HG03064 (cell line): Measurements from ENCODE around the gene TMCO4.
"Not testable (repeated sequence)": the region's sequence is repeated elsewhere in the genome, so short reads cannot be mapped to it uniquely, and the experiment has no call there.

Experiments
- ATAC-seq: cut with Tn5 transposase; IDR thresholded peaks from one replicate; pipeline ENCODE4 v1.9.1; 2021; ENCODE audit warnings: low read depth; ENCODE audit not compliant: unreplicated experiment

TMCO4 gene

DNA sequence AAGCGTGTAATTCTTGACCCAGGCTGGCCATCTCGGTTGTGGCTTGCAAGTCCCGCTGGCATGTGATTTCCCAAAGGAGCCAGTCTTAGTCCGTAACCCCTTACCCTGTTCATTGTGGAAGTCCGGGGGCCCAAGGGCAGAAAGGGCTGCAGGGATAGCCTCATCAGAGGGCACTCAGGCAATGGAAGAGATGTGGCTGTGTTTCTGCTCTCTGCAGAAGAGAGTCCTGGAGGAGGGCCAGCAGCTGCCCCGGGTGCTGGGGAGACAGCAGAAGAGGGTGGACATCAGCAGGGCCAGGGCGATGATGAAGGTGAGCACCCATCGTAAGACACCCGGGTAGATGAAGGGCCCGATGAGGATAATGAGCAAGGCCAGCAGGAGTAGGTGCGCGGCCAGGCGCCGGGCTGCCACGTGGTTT, 14.5 kb upstream of the TMCO4 start:
- ATAC-seq, result no peak

- no peak for ATAC-seq
Observed at GRCh38 chr1:19813643-19813960, 13.9 kb upstream of the TMCO4 start.

- ATAC-seq, result no peak
Observed at GRCh38 chr1:19812875-19813642, 13.3 kb upstream of the TMCO4 start.

DNA sequence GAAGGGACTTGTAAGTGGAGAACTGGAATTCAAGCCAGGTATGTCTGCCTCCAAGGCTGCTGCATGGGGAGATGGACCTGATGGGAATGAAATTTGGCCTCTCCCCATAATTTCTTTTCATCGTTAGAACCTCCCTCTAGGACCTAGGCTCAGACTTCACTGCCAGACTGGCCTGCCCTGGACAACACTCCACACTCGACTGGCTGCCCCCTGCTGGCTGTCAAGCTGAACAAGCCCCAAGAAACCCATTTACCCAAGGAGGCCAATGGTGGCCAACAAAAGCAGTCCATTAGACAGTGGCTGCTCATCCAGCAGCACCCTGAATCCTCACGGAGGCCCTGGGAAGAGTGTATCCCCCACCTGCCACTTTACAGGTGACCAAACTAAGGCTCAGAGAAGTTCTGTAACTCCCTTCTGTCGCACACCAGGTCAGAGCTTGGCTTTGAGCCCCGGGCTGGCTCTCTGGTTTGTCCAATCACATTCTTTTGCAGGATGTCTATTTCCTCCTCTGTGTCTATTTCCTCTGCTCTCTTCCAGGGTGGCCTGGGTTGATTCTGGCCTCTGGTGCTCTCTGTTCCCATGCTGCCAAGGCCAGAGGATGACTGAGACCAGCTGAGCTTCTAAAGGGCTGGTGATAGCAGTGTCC, 11.6 kb upstream of the TMCO4 start:
- no peak for ATAC-seq

DNA sequence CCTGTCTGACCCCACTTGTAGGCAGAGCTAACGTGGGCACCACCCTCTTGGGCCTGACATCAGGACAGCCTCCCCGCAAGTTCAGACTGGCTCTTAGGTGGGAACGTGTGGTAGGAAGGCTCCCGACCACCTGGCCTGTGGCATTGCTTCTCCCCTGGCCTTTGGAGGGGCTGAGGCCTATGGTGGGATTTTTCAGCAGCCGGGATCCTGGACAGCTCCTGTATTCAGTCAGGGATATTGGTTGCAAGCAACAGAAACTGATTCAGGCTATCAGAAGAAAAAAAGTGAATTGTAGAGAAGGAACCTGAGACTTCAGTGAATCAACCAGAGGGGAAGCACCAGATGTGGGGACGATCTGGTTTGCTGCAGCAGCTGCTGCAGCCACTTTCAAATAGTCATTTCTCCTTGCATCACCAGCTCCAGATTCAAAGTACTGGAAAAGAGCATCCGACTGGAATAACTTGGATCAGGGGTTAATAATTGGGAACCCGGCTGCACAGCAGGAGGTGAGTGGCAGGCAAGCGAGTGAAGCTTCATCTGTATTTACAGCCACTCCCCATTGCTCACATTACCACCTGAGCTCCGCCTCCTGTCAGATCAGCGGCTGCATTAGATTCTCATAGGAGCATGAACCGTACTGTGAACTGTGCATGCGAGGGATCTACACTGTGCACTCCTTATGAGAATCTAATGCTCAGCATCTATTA, 9.5 kb upstream of the TMCO4 start:
- no peak for ATAC-seq

DNA sequence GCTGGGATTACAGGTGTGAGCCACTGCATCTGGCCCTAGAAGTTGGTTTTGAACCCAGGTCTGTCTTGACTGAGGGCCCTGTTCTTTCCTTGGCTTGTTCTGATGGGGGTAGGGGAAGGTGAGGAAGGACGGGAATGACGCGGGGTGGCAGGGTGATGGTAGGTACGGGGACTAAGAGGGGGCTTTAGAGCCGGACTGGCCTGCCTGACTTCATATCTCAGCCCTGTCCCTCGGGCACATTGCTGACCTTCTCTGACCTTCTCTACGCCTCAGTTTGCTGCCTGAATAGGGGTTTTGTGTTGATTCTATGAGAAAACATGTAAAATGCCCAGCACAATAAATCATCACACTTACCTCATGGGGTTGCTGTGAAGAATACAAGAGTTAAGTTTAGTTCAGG, 8.6 kb upstream of the TMCO4 start:
- no peak for ATAC-seq

GRCh38 chr1:19804831-19805251, 5.1 kb upstream of the TMCO4 start:
- ATAC-seq, result no peak

GRCh38 chr1:19802269-19802668, 2.6 kb upstream of the TMCO4 start:
- no peak for ATAC-seq

GRCh38 chr1:19800076-19800804, 524 bp upstream of the TMCO4 start:
- ATAC-seq, result no peak

DNA sequence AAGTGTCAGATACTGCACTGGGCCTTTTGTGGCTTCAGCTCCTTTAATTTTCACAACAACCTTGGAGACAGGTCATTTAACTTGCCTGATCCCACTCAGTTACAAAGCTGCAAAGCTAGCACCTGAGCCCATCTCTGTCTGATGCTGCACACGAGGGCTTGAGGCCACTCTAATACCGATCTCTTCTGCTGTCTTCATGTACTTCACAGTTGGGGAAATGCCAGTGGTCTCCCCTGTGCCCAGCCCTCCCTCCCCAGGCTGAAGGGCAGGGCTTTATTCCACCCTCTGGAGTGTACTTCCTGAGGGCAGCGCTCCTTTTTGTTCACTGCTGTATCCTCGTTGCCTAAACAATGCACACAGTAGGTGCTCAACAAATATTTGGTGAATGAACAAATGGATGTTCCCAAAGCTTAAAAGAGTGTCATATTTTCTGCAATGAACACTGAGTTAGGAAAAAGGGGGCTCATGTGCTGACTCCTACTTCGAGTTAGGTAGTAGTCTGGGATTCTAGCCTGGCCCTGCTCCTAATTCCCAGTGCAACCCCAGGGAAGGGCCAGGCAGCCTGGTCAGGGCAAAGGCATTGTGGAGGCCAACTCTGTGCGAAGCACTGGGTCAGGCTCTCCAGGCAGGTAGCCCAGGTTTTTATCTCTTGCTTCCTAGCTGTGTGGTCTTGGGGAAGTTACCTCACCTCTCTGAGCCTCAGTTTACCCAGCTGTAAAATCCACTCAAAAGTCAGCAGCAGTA, 1.1 kb downstream of the TMCO4 start:
- ATAC-seq, result no peak

- ATAC-seq, result no peak
Observed at GRCh38 chr1:19797827-19798226, 1.9 kb downstream of the TMCO4 start.

GRCh38 chr1:19794583-19794982, 5.1 kb downstream of the TMCO4 start:
- ATAC-seq, result no peak

DNA sequence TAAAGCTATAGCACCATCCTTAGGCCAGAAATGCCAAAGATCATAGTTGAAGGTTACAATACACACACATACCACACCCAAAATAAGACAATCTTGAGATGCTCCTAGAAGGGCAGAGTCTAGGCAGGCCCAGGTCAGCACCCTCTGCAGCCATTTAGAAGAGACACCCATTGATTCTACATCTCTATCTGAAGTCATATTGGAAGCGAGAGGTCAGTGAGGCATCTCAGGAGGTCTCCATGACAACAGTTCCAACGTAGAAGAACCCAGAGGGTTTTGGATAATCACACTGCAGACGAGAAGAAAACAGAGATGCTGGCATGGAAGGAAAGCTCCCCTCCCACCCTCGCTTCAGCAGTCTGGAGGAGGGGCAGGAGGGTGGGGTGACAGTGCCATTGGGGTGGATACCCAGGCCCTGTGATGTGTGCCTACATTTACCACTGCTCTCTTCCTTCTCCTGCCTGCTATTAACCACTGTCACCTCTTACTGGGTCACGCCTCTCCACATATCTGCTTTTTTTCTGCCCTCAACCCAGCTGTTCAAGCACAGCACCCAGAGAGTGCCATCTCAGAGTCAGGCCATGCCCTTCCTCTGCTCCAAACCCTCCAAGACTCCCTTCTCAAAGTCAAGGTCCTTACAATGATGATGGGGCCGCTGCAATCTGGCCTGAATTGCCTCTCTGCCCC, 6.2 kb downstream of the TMCO4 start:
- no peak for ATAC-seq

DNA sequence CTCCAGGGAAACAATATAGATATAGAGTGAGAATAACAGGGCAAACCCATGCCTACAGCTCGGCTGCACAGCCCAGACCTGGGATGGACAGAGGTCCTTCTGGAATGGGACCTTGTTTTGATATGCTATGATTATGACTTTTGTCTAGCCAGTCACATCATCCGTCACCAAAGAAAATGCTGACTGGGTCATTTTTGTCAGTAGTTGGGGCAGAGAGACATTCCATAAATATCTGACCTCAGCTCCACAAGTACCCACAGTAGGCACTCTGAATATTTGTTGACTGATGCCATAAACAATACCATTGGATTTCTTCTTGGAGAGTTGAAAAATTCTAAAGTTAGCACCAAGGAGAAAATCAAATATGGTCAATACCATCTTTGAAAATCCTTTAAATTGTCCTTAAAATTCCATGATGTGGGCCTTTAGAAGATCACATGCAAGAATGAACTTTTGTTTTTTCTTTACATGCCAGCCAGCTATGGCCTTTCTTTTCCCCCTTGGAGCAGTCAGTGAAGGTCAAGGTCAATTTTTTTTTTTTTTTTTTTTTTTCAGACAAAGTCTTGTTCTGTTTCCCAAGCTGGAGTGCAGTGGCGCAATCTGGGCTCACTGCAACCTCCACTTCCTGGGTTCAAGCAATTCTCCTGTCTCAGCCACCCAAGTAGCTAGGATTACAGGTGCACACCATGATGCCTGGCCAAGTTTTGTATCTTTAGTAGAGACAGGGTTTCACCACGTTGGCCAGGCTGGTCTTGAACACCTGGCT, 7.3 kb downstream of the TMCO4 start:
- ATAC-seq, result no peak

DNA sequence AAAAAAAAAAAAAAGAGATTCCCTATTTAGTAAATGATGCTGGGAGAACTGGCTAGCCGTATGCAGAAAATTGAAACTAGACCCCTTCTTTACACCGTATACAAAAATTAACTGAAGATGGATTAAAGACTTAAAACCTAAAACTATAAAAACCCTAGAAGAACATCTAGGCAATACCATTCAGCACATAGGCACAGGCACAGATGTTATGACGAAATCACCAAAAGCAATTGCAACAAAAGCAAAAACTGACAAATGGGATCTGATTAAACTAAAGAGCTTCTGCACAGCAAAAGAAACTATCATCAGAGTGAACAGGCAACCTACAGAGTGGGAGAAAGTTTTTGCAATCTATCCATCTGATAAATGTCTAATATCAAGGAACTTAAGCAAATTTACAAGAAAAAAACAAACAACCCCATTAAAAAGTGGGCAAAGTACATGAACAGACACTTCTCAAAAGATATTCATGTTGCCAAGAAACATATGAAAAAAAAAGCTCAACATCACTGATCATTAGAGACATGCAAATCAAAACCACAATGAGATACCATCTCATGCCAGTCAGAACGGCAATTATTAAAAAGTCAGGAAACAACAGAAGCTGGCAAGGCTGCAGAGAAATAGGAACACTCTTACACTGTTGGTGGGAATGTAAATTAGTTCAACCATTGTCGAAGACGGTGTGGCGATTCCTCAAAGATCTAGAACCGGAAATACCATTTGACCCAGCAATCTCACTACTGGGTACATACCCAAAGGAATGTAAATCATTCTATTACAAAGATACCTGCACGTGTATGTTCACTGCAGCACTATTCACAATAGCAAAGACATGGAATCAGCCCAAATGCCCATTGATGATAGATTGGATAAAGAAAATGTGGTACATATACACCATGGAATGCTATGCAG, 9.4 kb downstream of the TMCO4 start:
- ATAC-seq, result not testable (repeated sequence)

DNA sequence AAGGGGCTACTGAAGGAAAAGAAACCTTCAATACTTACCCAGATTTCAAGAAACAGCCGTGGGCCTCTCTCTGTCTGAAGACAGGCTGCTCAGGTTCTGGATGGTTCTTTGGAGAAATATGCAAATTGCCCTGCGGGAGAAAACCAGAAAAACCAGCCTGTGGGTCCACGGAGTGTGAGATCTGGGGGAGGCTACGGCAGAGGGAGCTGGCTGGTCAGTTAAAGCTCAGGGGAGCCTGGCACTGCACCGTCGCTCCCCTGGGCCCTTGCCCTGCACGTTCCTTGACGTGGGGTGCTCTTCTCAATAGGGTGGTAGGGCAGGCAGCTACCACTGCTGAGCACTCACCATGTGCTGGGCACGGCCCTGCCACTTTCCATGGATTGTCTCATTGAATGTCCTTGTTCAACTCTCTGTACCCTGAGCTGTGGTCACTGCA, 12.7 kb downstream of the TMCO4 start:
- ATAC-seq, result no peak

GRCh38 chr1:19785660-19786059, 14.1 kb downstream of the TMCO4 start:
- ATAC-seq, result no peak

DNA sequence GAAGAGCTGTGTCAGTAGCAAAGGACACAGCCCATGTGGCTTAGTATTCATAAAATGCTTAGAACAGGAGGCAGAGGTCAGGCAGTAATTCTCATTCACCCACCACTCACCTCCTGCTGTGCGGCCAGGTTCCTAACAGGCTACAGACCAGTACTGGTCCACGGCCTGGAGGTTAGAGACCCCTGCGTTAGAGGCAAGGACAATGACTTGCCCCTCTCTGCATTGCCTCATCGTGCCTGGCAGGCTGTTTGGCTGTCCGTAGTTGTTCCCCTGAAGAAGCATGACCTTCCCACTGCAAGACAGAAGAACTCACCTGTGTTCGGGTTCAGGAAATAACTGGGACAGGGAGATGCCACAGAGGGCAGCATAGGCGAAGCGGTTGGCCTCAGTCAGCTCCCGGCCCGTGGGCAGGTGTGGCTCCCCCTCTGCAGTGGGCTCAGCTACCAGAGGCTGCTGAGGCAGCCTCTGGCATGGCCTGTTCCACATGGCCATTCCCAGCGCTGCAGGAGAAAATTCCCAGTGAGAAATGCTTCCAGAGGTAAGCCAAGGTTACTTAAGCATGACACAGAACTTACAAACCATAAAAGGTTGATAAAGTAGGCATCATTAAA, 19.3 kb downstream of the TMCO4 start:
- no peak for ATAC-seq
